A549 (cell line): ENCODE results near the gene B3GALT6.

Experiments
- CTCF ChIP-seq: fragments of >200 bp; sonication (Bioruptor Twin); formaldehyde crosslinking; IDR thresholded peaks from 3 replicates; pipeline ENCODE4 v1.5.1; 2016
- E2F6 ChIP-seq: IDR thresholded peaks from 2 replicates; pipeline ENCODE4 v1.6.1; 2012; ENCODE audit warnings: low read depth, borderline replicate concordance
- HDAC2 ChIP-seq: fragments of 200-600 bp; sonication (generic); IDR thresholded peaks from 2 replicates; pipeline ENCODE4 v1.6.1; 2016
- KDM5A ChIP-seq: fragments of 200-600 bp; sonication (generic); IDR thresholded peaks from 2 replicates; pipeline ENCODE4 v1.6.1; 2016; ENCODE audit warnings: antibody characterized with exemption, mild to moderate bottlenecking
- MAX ChIP-seq: IDR thresholded peaks from 2 replicates; pipeline ENCODE4 v1.6.1; 2012
- NPAS2 ChIP-seq: fragments of 250-450 bp; sonication (Bioruptor Pico); IDR thresholded peaks from 2 replicates; pipeline ENCODE4 v1.8.0; 2022; ENCODE audit warnings: mild to moderate bottlenecking, moderate library complexity, borderline replicate concordance
- NR3C1 ChIP-seq: fragments of >200 bp; sonication (Bioruptor Twin); formaldehyde crosslinking; IDR thresholded peaks from 3 replicates; pipeline ENCODE4 v1.6.1; 2017
- POLR2A ChIP-seq: IDR thresholded peaks from 2 replicates; pipeline ENCODE4 v1.6.1; 2012; ENCODE audit warnings: mild to moderate bottlenecking, low read length
- RAD21 ChIP-seq, 2 experiments: fragments of >200 bp in 1 of 2; sonication (Bioruptor Twin) in 1 of 2; formaldehyde crosslinking in 1 of 2; IDR thresholded peaks in 1 of 2; conservative IDR thresholded peaks in 1 of 2; 2 replicates in 1 of 2; 3 replicates in 1 of 2; pipeline ENCODE4 v1.6.1; 2012 to 2018; ENCODE audit warnings: inconsistent platforms in 1 of 2
- SMC3 ChIP-seq: fragments of >200 bp; sonication (Bioruptor Twin); formaldehyde crosslinking; IDR thresholded peaks from 3 replicates; pipeline ENCODE4 v1.6.1; 2018; ENCODE audit warnings: inconsistent platforms
- TF ChIP-seq, protein P1 (sequence below): fragments of 150-350 bp; IDR thresholded peaks from 2 replicates; pipeline ENCODE4 v1.6.1; 2014; ENCODE audit warnings: low read depth, mild to moderate bottlenecking, low read length

DNA sequence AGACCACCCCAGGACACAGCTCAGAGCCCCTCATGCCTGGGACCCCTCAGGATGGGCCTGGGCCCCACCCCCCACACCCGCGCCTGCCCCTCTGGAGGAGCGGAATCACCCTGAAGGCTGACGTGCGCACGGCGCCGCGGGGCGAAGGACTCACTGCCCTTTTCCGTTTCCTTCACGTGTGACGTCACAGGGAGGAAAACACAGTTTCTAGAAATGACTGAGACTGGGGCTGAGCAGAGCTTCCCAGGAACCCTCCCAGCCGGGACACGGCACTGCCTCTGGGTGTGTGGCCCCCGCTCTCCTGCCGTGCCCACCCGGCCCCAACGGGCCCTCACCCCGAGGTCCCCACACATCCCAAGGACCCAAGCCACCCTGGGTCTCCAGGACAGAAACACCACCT, 12.7 kb upstream of the B3GALT6 start:
- TF ChIP-seq NR3C1 (no peak), MAX (no peak), CTCF (no peak), RAD21 (conservative IDR thresholded peaks at IDR 0.05 in 1 of 2, IDR thresholded peaks at IDR 0.05 in 1 of 2) (no peak), POLR2A (no peak), NPAS2 (CRISPR knock-in tag) (no peak), SMC3 (no peak), HDAC2 (no peak), E2F6 (no peak), KDM5A (no peak)
- TF ChIP-seq, protein P1, sequence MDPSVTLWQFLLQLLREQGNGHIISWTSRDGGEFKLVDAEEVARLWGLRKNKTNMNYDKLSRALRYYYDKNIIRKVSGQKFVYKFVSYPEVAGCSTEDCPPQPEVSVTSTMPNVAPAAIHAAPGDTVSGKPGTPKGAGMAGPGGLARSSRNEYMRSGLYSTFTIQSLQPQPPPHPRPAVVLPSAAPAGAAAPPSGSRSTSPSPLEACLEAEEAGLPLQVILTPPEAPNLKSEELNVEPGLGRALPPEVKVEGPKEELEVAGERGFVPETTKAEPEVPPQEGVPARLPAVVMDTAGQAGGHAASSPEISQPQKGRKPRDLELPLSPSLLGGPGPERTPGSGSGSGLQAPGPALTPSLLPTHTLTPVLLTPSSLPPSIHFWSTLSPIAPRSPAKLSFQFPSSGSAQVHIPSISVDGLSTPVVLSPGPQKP = no peak
